ENCODE results near the gene TNC.

Gene TNC

GRCh38 chr9:115058175-115058574 is 59.8 kb downstream of the TNC start:
- no peak for DNase-seq (ENCODE audit: extremely low read depth in 1 of 2, low read depth in 1 of 2)

- no peak for DNase-seq (ENCODE audit: extremely low read depth in 1 of 2, low read depth in 1 of 2)
These were observed 60.4 kb downstream of the TNC start for GRCh38 chr9:115057559-115057958.

GRCh38 chr9:115050002-115050490 is 67.9 kb downstream of the TNC start:
- no peak for DNase-seq (ENCODE audit: extremely low read depth in 1 of 2, low read depth in 1 of 2)

- no peak for DNase-seq (ENCODE audit: extremely low read depth in 1 of 2, low read depth in 1 of 2)
These were observed 71.1 kb downstream of the TNC start for GRCh38 chr9:115046824-115047223.

GRCh38 chr9:115046199-115046598 is 71.8 kb downstream of the TNC start:
- no peak for DNase-seq (ENCODE audit: extremely low read depth in 1 of 2, low read depth in 1 of 2)

GRCh38 chr9:115043632-115044031 is 74.3 kb downstream of the TNC start:
- DNase-seq (ENCODE audit: extremely low read depth in 1 of 2, low read depth in 1 of 2), result no peak

GRCh38 chr9:115042781-115043509 is 75.0 kb downstream of the TNC start:
- no peak for DNase-seq (ENCODE audit: extremely low read depth in 1 of 2, low read depth in 1 of 2)

GRCh38 chr9:115039516-115040120 is 78.3 kb downstream of the TNC start:
- no peak for DNase-seq (ENCODE audit: extremely low read depth in 1 of 2, low read depth in 1 of 2)

GRCh38 chr9:115038178-115038577 is 79.8 kb downstream of the TNC start:
- no peak for DNase-seq (ENCODE audit: extremely low read depth in 1 of 2, low read depth in 1 of 2)

- no peak for DNase-seq (ENCODE audit: extremely low read depth in 1 of 2, low read depth in 1 of 2)
These were observed 81.3 kb downstream of the TNC start for GRCh38 chr9:115036691-115037090.

GRCh38 chr9:115035841-115036612 is 81.9 kb downstream of the TNC start:
- no peak for DNase-seq (ENCODE audit: extremely low read depth in 1 of 2, low read depth in 1 of 2)

GRCh38 chr9:115034801-115035200 is 83.2 kb downstream of the TNC start:
- no peak for DNase-seq (ENCODE audit: extremely low read depth in 1 of 2, low read depth in 1 of 2)

- DNase-seq (ENCODE audit: extremely low read depth in 1 of 2, low read depth in 1 of 2), result no peak
These were observed 84.2 kb downstream of the TNC start for GRCh38 chr9:115033800-115034199.

- DNase-seq (ENCODE audit: extremely low read depth in 1 of 2, low read depth in 1 of 2), result no peak
These were observed 85.7 kb downstream of the TNC start for GRCh38 chr9:115032296-115032695.

GRCh38 chr9:115030006-115030405 is 88.0 kb downstream of the TNC start:
- DNase-seq (ENCODE audit: extremely low read depth in 1 of 2, low read depth in 1 of 2), result no peak

GRCh38 chr9:115025721-115026120 is 92.2 kb downstream of the TNC start:
- DNase-seq (ENCODE audit: extremely low read depth in 1 of 2, low read depth in 1 of 2), result no peak

- no peak for DNase-seq (ENCODE audit: extremely low read depth in 1 of 2, low read depth in 1 of 2)
These were observed 92.9 kb downstream of the TNC start for GRCh38 chr9:115024925-115025535.

GRCh38 chr9:115022760-115023434 is 95.1 kb downstream of the TNC start:
- DNase-seq (ENCODE audit: extremely low read depth in 1 of 2, low read depth in 1 of 2), result no peak

- DNase-seq (ENCODE audit: extremely low read depth in 1 of 2, low read depth in 1 of 2), result no peak
These were observed 99.2 kb downstream of the TNC start for GRCh38 chr9:115018547-115019435.

GRCh38 chr9:115016344-115016743 is 101.6 kb downstream of the TNC start:
- DNase-seq (ENCODE audit: extremely low read depth in 1 of 2, low read depth in 1 of 2), result no peak
